GM19351 (cell line): ENCODE results near the gene MS4A15.
"Not testable (repeated sequence)": the region's sequence is repeated elsewhere in the genome, so short reads cannot be mapped to it uniquely, and the experiment has no call there.

Experiments used
- ATAC-seq: cut with Tn5 transposase; IDR thresholded peaks from one replicate; pipeline ENCODE4 v1.9.1; 2021; ENCODE audit warnings: mild to moderate bottlenecking, moderate library complexity; ENCODE audit not compliant: unreplicated experiment

The MS4A15 gene

DNA sequence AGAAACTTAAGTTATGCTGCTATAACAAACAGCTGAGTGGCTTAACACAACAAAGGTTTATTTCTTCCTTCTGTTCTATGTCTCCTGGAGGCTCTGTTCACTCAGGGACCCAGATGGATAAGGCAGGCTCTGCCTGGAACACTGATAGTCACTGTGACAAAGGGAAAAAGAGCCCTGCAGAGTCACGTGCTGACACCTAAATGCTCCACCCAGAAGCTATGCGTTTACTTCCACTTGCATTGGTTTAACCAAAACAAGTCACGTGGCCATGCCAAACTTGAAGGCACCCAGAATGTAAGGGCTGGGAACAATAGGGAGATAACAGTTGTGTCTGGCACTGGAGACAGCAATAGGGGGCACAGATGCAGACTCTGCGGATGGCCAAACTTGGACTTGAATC is 3.4 kb upstream of the MS4A15 start:
- no peak for ATAC-seq

DNA sequence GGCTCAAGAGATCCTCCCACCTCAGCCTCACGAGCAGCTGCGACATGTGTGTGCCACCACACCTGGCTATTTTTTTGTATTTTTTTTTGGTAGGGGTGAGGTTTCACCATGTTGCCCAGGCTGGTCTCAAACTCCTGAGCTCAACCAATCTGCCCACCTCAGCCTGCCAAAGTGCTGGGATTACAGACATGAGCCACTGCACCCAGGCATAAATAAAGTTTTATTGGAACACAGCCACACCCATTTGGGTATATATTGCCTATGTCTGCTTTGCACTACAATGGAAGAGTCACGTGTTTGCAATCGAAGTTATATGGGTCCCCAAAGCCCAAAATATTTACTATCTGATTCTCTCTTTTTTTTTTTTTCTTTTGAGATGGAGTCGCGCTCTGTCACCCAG is 1.8 kb upstream of the MS4A15 start:
- no peak for ATAC-seq

- ATAC-seq = no peak
Observed at GRCh38 chr11:60757231-60757800, 649 bp downstream of the MS4A15 start.

DNA sequence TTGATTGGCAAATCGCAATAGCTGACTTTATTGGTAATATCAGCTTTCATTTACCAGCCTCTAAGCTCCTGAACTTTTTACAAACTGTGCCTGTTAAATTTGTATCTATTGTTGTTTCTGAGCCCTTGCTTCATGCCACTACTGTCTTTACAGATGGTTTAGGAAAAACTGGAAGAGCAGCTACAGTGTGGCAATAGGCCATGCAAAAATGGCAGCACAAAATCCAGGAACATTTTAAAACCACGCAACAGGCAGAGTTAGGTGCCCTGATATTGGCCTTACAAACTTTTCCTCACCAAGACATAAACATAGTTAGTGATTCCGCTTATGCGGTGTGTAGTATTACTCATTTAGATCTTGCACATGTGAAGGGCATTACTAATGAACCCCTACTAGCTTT is 2.0 kb downstream of the MS4A15 start:
- not testable (repeated sequence) for ATAC-seq

- not testable (repeated sequence) for ATAC-seq
Observed at GRCh38 chr11:60759438-60760225, 3.0 kb downstream of the MS4A15 start.

DNA sequence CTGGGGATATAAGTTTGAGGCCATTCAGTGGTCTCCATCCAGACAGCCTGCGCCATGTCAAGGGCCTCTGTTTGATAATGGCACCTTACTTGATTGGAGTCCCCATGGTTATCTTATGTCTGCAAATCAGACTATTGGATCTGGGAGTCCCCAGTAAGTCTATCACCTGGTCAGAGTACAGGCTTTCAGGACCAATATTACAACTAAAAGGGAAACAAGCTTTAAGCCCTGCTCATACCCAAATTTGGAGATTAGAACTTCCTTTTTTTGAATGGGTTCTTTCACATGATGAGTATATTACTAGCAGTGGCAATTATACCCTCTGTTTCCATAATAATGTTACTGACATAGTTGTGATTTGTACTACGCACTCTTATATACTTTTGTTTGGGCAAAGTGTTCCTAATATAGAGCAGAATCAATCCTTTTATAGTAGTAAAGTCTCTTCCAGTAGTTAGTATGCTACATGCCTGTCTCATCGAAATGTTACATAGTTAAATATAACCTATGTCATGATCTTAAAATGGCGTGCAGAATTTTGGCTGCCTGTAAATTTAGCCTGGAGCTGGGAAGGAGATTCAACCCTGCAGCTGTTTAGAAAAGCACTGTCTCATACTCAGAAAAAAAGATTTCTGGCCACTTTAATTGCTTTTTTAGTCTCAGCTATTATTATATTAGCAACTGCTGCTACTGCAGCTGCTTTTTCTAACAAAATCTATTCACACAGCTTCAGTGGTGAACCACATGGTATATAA is 4.9 kb downstream of the MS4A15 start:
- no peak for ATAC-seq

GRCh38 chr11:60762851-60763691 is 6.4 kb downstream of the MS4A15 start:
- ATAC-seq = peak; percentile 45

GRCh38 chr11:60763692-60764369 is 7.2 kb downstream of the MS4A15 start:
- no peak for ATAC-seq

- ATAC-seq = peak; percentile 59
Observed at GRCh38 chr11:60764879-60765278, 8.2 kb downstream of the MS4A15 start.

- peak; percentile 22 for ATAC-seq
Observed at GRCh38 chr11:60765355-60765754, 8.7 kb downstream of the MS4A15 start.

- no peak for ATAC-seq
Observed at GRCh38 chr11:60766547-60766946, 9.9 kb downstream of the MS4A15 start.

- ATAC-seq = no peak
Observed at GRCh38 chr11:60767388-60767811, 10.7 kb downstream of the MS4A15 start.

DNA sequence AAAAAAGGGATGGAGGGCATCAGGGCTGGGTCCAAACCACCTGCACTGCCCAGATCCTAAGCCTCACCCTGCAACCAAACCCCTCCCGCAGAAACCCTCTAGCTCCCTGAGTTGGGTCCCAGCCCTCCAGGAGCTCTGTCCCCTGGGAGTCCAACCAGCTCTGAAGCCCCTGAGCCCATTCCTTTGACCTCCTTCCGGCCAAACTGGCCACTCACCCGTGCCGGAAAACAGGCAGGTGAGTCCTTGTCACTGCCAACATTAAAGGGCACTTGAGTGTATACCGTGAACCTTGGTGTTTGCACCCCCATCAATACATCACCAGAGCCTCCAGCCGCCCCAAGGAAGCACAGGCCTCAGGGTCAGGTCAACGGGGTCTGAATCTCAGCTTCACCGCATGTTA is 11.5 kb downstream of the MS4A15 start:
- ATAC-seq = no peak

GRCh38 chr11:60769273-60769672 is 12.6 kb downstream of the MS4A15 start:
- no peak for ATAC-seq

- no peak for ATAC-seq
Observed at GRCh38 chr11:60769811-60770210, 13.1 kb downstream of the MS4A15 start.

DNA sequence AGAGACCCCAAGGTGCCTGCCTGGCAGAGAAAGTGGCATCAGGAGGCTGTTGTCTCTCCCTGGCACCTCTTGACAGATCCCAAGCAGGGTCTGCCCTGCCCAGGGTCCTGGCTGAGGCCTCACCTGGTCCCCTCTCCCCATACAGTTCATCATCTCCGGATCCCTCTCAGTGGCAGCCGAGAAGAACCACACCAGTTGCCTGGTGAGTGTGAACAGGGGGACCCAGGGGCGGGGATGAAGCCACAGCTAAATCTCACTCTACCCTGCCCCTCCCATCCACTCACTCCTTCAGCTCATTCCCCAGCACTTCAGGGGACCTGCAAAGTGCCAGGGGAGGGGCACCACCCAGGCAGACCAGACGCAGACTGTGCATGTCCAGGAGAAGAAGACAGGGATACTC is 14.5 kb downstream of the MS4A15 start:
- no peak for ATAC-seq

DNA sequence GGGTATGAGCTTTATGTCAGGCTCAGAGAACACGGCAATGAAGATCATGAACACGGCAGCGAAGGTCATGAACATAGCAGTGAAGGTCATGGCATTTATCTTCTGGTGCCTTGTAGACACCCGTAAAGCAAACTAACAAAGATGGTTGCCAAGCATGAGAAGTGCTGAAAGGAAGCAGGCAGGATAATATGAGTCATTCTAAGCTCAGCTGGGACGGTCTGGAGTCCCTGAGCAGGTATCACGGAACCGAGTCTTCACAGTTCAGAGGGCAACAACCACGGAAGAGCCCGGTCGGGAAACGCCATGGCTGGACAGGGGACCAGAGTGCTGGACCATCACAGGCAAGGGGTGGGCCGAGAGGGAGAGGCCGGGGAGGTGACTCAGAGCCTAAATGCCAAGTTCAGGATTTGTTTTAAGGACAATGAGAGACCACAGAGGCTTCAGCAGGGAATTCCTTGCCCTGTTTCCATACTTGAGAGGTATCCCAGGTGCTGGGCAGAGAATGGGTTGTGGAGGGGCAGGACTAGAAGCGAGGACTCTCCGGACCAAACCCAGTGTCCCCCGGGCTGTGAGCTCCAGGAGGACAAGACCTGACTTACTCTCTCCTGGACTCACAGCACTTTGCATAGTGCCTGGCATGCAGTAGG is 15.3 kb downstream of the MS4A15 start:
- peak; percentile 38 for ATAC-seq

- no peak for ATAC-seq
Observed at GRCh38 chr11:60772666-60773065, 16.0 kb downstream of the MS4A15 start.

DNA sequence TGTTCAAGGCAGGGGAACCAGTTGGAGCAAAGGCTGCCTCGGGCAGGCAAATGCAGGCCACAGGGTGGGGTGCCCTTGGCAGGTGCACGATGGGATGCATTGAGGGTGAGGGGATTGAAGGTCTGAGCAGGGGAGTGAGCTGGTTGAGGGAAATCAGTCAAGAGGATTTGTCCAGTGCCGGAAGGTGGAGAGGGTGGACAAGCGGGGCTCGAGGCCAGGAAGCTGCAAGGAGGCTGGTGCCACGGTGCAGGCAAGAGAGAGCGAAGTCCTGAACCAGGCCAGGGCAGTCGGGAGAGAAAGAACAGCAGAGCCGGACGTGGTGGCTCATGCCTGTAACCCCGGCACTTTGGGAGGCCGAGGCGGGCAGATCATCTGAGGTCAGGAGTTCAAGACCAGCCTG is 18.1 kb downstream of the MS4A15 start:
- ATAC-seq = no peak

DNA sequence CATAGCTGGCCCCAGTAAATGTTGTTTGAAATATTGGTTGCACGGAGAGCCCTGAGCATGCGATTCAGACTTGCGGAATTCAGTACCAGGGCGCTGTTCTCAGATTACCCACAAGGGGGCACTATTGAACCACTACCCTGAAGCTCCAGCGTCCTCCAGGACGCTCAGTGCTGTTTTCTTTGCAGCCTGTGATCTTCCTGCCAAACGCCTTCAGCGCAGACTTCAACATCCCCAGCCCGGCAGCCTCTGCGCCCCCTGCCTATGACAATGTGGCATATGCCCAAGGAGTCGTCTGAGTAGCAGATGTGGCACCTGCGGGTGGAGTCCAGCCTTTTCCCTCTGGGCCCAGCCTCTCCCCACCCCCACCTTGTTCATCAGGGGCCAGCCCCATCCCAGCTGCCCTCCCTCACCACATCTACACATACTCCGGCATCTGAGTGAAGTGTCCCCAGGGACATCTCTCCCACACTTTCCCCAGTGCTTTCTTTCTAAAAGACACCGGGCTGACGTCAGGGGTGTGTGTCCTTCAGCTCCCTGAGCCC is 18.8 kb downstream of the MS4A15 start:
- peak; percentile 70 for ATAC-seq
